K562 (cell line): ENCODE results near the gene PSMD1. TPM values are rescaled to one million over a fixed set of nuclear protein-coding genes. Genes with fewer than 3 reads are reported as not detected.

Source experiments
- ARID2 ChIP-seq: fragments of 450-650 bp; IDR thresholded peaks from 2 replicates; pipeline ENCODE4 v1.6.1; 2017; ENCODE audit warnings: antibody characterized with exemption, mild to moderate bottlenecking
- PCBP2 ChIP-seq: fragments of 200-400 bp; formaldehyde crosslinking; IDR thresholded peaks from 2 replicates; pipeline ENCODE4 v1.6.1; 2018; ENCODE audit warnings: low read length, low read depth, mild to moderate bottlenecking, moderate library complexity; ENCODE audit not compliant: poor library complexity, severe bottlenecking
- ZBTB1 ChIP-seq: sonication (generic); formaldehyde crosslinking; IDR thresholded peaks from 2 replicates; pipeline ENCODE4 v1.8.1; 2023; ENCODE audit warnings: missing genetic modification reagents, low read depth, mild to moderate bottlenecking, borderline replicate concordance
- ZFP36 ChIP-seq: fragments of 150-350 bp; IDR thresholded peaks from 2 replicates; pipeline ENCODE4 v1.6.1; 2018; ENCODE audit warnings: low read length, low read depth; ENCODE audit not compliant: partially characterized antibody
- ZNF695 ChIP-seq: fragments of 450-650 bp; formaldehyde crosslinking; IDR thresholded peaks from 2 replicates; pipeline ENCODE4 v1.4.0; 2020; ENCODE audit warnings: mild to moderate bottlenecking, moderate library complexity
- polyA plus RNA-seq, 8 experiments: library from polyadenylated mRNA; depleted of rRNA in 4 of 8; stranded (reverse) in 5 of 8; unstranded in 3 of 8; fragments of >200 nt; fragmentation: Nextera tagmentation in 2 of 8; fragmentation: Illumina TruSeq in 1 of 8; extraction: Ambion mirVana in 2 of 8; extraction: Trizol in 1 of 8; gene quantifications; 2 replicates each; pipeline versions ENCODE4 v1.2.1 to v1.2.3, GENCODE V29; 2011 to 2014; ENCODE audit warnings: inconsistent platforms in 1 of 8, missing spikeins in 1 of 8
- total RNA-seq, 7 experiments: library from RNA; depleted of rRNA in 6 of 7; stranded (reverse); fragments of >200 nt in 6 of 7; fragmentation: Illumina TruSeq in 2 of 7; extraction: Trizol in 2 of 7; gene quantifications; 2 replicates each; pipeline versions ENCODE4 v1.2.1 to v1.2.3, GENCODE V29; 2011 to 2021; ENCODE audit warnings: low replicate concordance in 1 of 7
- TF ChIP-seq, protein P1 (sequence below): fragments of 200-800 bp; sonication (Bioruptor generic); IDR thresholded peaks from 2 replicates; pipeline ENCODE4 v1.6.1; 2017; ENCODE audit warnings: missing genetic modification characterization, missing compliant biosample characterization
- TF ChIP-seq, protein P2 (sequence below): sonication (generic); formaldehyde crosslinking; IDR thresholded peaks from 2 replicates; pipeline ENCODE4 v1.8.0; 2022; ENCODE audit warnings: missing genetic modification reagents, mild to moderate bottlenecking, borderline replicate concordance
- TF ChIP-seq, protein P3 (sequence below), 2 experiments: fragments of 150-350 bp in 1 of 2; IDR thresholded peaks; 2 replicates each; pipeline ENCODE4 v1.6.1; 2012 to 2016; ENCODE audit warnings: low read depth in 2 of 2, low read length in 2 of 2, mild to moderate bottlenecking in 1 of 2, moderate library complexity in 1 of 2

PSMD1 gene
- total and polyA plus RNA-seq, 9 of the 15 experiments (the other 6 are each of a cell fraction or from before 2014, with no cell fraction given) = 100 to 257 (median 147) TPM

DNA sequence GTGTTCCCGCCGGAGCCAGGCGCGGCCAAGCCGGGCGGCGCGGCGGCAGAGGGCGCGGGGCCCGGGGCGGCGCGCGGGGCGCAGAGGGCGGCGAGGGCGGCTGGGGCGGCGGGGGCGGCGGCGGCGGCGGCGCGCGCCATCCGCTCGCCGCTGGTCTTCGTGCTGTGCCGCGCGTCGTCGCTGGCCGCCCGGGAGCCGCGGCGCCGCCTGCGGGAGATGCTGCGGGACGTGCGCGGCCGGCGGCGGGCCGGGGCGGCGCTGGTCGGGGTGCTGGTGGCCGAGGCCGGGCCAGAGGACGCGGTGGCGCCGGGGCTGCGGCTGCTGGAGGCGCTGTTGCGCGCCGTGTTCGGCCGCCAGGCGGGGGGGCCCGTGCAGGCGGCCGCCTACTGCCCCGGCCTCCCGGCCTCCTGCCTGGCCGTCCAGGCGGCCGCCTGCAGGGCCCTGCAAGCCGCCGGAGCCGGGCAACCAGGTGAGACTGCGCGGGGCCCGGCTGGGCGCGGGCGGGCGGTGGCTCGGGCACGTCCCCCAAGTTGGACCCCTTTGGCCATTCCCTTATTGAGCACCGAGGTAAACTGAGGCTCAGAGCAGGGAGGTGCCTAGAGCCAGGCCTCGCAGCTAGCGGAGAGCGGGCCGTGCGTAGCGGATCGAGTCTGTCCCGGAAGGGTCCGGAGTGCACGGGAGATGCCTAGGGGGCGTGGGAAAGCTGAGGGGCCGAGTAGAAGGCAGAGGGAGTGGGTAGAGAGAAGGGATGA lies 18.8 kb upstream of the PSMD1 start (continued):
- TF ChIP-seq, protein P1, sequence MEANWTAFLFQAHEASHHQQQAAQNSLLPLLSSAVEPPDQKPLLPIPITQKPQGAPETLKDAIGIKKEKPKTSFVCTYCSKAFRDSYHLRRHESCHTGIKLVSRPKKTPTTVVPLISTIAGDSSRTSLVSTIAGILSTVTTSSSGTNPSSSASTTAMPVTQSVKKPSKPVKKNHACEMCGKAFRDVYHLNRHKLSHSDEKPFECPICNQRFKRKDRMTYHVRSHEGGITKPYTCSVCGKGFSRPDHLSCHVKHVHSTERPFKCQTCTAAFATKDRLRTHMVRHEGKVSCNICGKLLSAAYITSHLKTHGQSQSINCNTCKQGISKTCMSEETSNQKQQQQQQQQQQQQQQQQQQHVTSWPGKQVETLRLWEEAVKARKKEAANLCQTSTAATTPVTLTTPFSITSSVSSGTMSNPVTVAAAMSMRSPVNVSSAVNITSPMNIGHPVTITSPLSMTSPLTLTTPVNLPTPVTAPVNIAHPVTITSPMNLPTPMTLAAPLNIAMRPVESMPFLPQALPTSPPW (CRISPR knock-in tag) = peak; percentile 42
- TF ChIP-seq, protein P2, sequence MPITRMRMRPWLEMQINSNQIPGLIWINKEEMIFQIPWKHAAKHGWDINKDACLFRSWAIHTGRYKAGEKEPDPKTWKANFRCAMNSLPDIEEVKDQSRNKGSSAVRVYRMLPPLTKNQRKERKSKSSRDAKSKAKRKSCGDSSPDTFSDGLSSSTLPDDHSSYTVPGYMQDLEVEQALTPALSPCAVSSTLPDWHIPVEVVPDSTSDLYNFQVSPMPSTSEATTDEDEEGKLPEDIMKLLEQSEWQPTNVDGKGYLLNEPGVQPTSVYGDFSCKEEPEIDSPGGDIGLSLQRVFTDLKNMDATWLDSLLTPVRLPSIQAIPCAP (CRISPR knock-in tag) = no peak
- TF ChIP-seq, protein P3, sequence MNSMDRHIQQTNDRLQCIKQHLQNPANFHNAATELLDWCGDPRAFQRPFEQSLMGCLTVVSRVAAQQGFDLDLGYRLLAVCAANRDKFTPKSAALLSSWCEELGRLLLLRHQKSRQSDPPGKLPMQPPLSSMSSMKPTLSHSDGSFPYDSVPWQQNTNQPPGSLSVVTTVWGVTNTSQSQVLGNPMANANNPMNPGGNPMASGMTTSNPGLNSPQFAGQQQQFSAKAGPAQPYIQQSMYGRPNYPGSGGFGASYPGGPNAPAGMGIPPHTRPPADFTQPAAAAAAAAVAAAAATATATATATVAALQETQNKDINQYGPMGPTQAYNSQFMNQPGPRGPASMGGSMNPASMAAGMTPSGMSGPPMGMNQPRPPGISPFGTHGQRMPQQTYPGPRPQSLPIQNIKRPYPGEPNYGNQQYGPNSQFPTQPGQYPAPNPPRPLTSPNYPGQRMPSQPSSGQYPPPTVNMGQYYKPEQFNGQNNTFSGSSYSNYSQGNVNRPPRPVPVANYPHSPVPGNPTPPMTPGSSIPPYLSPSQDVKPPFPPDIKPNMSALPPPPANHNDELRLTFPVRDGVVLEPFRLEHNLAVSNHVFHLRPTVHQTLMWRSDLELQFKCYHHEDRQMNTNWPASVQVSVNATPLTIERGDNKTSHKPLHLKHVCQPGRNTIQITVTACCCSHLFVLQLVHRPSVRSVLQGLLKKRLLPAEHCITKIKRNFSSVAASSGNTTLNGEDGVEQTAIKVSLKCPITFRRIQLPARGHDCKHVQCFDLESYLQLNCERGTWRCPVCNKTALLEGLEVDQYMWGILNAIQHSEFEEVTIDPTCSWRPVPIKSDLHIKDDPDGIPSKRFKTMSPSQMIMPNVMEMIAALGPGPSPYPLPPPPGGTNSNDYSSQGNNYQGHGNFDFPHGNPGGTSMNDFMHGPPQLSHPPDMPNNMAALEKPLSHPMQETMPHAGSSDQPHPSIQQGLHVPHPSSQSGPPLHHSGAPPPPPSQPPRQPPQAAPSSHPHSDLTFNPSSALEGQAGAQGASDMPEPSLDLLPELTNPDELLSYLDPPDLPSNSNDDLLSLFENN (IDR thresholded peaks at IDR 0.05; ENCODE audit: low read depth in 2 of 2, low read length in 2 of 2) = no peak
- TF ChIP-seq ZBTB1 (CRISPR knock-in tag) (0 out of 2 replicates have a peak, but pooled peaks have one; percentile 25), PCBP2 (no peak), ARID2 (no peak), ZNF695 (CRISPR knock-in tag) (no peak), ZFP36 (no peak)
